ENCODE measurements around the gene CADPS.

CADPS gene

DNA sequence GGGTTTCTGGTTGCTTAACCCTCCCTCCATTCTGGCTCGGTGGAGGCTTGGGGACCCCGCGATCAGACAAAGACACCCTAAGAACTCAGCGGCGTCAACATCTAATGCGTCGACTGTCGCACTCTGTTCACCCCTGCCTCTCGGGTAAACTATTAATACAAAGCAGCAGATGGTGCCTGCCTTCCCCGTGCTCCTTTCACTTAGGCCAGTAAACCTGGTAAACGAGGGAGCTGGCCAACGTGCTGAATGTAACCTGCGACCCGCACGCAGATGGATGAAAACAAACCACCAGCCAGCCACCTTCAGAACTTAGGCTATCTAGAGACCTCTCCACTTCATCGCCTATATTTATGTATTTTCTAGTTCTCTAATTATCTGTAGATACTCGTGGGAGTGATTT is 848 bp upstream of the CADPS start:
- no peak overlapping the region for H3K4me3 ChIP-seq (ENCODE audit: low read depth, low read length)
- in situ Hi-C loops (cut with HindIII; ENCODE audit: low sequenced_read_pairs) = no loop called here
- TF ChIP-seq, protein P1, sequence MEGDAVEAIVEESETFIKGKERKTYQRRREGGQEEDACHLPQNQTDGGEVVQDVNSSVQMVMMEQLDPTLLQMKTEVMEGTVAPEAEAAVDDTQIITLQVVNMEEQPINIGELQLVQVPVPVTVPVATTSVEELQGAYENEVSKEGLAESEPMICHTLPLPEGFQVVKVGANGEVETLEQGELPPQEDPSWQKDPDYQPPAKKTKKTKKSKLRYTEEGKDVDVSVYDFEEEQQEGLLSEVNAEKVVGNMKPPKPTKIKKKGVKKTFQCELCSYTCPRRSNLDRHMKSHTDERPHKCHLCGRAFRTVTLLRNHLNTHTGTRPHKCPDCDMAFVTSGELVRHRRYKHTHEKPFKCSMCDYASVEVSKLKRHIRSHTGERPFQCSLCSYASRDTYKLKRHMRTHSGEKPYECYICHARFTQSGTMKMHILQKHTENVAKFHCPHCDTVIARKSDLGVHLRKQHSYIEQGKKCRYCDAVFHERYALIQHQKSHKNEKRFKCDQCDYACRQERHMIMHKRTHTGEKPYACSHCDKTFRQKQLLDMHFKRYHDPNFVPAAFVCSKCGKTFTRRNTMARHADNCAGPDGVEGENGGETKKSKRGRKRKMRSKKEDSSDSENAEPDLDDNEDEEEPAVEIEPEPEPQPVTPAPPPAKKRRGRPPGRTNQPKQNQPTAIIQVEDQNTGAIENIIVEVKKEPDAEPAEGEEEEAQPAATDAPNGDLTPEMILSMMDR (IDR thresholded peaks at IDR 0.05; ENCODE audit: low read depth, low read length, missing control alignments) = no peak
- peak; percentile 46 for DNase-seq (ENCODE audit: low read depth)

DNA sequence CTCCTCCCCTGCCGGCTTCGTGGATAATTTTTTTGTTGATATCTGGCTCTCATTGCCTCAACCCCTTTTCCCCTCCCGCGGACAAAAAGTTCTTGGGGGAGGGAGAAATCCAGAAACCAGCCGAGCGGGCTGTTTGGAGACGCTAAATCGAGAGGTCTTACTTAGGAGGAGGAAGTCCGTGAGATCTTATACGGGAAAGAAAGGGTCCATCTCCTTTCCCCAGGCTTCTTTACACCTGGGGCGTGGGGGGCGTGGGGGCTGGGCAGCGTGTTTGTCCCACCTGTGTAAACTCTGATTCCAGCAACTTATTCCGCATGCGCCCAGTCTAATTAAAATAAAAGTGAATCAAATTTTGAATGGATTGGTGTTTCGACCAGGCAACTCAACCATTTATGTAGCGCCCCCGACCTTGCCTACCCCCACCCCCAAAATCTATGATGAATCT is 364 bp upstream of the CADPS start:
- H3K4me3 ChIP-seq (ENCODE audit: low read depth, low read length) = peak overlapping the region; percentile 27
- TF ChIP-seq, protein P1 (IDR thresholded peaks at IDR 0.05; ENCODE audit: low read depth, low read length, missing control alignments) = no peak
- in situ Hi-C loops (cut with HindIII; ENCODE audit: low sequenced_read_pairs) = no loop called here
- no peak for DNase-seq (ENCODE audit: low read depth)

DNA sequence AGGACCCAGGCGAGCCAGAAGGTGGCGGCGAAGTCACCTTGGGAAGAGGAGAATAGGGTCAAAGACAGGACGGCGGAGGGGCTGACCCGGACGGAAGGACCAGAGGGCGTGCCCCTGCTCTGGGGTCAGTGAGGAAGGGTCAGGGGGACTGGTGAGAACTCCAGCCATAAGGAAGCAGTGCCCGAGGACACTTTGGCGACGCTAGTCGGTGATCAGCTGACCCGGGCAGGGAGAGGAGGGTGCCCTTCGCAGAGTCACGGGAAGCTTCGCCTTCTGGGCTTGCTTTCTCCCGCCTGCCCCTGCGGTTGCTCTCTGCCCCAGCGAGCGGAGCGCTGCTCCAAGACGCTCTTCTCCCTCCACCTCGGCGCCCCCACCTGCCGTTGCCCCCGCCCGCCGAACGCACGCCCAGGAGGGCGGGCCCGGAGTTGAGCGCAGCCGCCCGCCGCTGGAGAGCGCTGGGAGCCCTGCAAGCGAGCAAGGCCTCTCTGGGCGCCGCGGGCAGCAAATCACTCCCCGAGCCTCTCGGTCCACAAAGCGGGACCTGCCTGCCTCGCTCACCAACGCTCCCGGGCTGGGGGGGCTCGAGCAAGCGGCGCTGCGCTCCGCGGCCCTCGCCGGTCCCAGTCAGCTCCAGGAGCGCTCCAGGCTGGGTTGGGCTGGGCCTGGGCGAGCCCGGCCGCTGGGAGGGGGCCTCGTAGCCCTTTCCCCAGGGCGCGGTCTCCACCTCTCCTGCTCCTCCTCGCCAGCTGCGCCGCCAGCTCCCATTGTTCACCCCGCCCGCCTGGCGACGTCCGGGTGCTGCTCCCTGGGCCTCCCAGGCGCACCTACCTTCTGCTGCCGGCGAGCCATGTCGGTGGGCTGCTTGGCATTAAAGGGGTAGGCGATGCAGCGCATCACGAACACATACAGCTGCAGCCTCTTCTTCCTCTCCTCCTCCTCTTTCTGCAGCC is 1.2 kb downstream of the CADPS start:
- H3K4me3 ChIP-seq (ENCODE audit: low read depth, low read length) = peak overlapping the region; percentile 39
- DNase-seq (ENCODE audit: low read depth) = no peak
- TF ChIP-seq, protein P1 (IDR thresholded peaks at IDR 0.05; ENCODE audit: low read depth, low read length, missing control alignments) = peak; percentile 8
- in situ Hi-C loops (cut with HindIII; ENCODE audit: low sequenced_read_pairs) = no loop called here

DNA sequence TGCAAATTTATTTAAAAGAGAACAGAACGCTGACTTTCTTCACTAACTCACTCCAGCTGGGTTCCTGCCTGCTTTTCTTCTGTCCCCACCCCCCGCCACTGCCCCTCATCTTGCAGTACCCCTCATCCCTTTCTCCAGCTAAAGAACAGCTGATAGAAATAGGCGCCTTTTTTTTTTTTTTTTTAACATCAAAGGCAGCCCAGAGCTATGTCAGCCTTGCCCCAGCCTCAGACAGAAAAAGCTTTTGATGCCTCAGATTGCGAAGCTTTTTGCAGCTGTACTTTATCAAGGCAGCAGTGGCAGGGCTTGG is 1.8 kb downstream of the CADPS start:
- peak overlapping the region; percentile 39 for H3K4me3 ChIP-seq (ENCODE audit: low read depth, low read length)
- DNase-seq (ENCODE audit: low read depth) = no peak
- in situ Hi-C loops (cut with HindIII; ENCODE audit: low sequenced_read_pairs) = no loop called here
- TF ChIP-seq, protein P1 (IDR thresholded peaks at IDR 0.05; ENCODE audit: low read depth, low read length, missing control alignments) = no peak

DNA sequence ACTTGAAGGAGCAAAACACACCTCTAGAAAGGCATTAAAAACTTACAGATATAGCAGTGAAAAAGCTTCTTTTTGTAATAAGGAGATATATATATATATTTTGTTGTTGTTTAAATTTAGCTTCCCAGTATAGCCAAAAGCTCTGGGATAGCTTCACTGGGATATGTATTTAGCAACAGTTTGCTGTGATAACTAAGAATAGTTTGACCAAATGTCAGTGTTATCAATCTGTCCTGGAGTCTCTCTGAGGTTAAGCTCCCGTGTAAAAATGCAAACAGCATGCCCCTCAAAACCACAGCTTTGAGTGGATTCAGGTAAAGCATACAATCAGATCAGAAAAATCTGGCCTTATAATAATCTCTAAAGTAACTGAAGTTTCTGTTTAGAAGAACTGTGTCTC is 2.9 kb downstream of the CADPS start:
- no peak overlapping the region for H3K4me3 ChIP-seq (ENCODE audit: low read depth, low read length)
- in situ Hi-C loops (cut with HindIII; ENCODE audit: low sequenced_read_pairs) = no loop called here
- TF ChIP-seq, protein P1 (IDR thresholded peaks at IDR 0.05; ENCODE audit: low read depth, low read length, missing control alignments) = no peak
- DNase-seq (ENCODE audit: low read depth) = no peak

DNA sequence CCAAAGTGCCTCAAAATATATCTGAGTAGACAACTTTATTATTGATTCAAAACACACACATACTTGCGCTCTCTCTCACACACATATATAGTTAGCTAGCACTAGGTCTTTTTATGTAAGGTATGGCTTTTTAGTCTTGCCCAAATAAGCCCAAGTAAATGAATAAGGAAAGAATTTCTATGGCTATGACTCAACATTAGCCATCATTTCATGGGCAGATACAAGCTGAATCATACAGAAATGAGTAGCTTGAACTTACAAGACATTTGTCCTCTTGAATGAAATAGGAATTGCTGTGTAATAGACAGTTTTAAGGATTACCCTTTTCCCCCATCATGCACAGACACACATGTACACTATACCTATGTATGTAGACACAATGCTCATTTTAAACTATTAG is 4.9 kb downstream of the CADPS start:
- no peak for DNase-seq (ENCODE audit: low read depth)
- in situ Hi-C loops (cut with HindIII; ENCODE audit: low sequenced_read_pairs) = no loop called here
- H3K4me3 ChIP-seq (ENCODE audit: low read depth, low read length) = no peak overlapping the region
- TF ChIP-seq, protein P1 (IDR thresholded peaks at IDR 0.05; ENCODE audit: low read depth, low read length, missing control alignments) = no peak
